Measurements from ENCODE around the gene ODF2L. TPM values are rescaled to one million over a fixed set of nuclear protein-coding genes. Genes with fewer than 3 reads are reported as not detected.

Gene ODF2L
- total RNA-seq, 4 donors from 2014 or later = 1.7 to 5.4 (median 2.4) TPM

DNA sequence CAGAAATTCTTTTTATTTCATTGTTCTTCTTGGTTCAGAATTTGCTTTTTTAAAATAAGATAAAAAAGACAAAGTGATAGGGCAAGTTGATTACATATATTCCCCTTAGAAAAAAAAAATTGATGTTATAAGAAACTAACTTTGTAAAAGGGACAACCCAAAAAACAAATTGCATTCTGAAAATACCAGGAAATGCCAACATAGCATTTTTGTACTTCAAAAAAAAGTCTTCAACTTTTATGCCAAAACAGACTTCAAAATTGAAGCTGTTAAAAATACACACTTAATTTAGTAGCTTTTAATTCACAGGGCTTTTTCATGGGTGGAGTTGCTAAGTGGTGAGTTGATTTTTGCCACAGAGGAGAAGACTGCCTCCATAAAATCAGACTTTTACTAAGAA, 70.9 kb downstream of the ODF2L start:
- H3K36me3 ChIP-seq = no peaks in the 10 kb centered on the region
- no peaks in the 10 kb centered on the region for H3K4me1 ChIP-seq
- H3K27me3 ChIP-seq = no peaks in the 10 kb centered on the region
- ATAC-seq = no peak
- no peak overlapping the region for H3K4me3 ChIP-seq
- TF ChIP-seq CTCF (IDR thresholded peaks at IDR 0.05 in 4 of 5, conservative IDR thresholded peaks at IDR 0.05 in 1 of 5) = no peak
- no peak for TF ChIP-seq POLR2A (IDR thresholded peaks at IDR 0.05)
- no peaks in the 10 kb centered on the region for H3K9me3 ChIP-seq
- intact Hi-C loops (cut with DNase I; ENCODE audit: low total_unique reads) (no loop called here), in situ Hi-C loops (cut with MboI; ENCODE audit: low sequenced_read_pairs in 4 of 4) (no loop called here)
- no peak overlapping the region for H3K27ac ChIP-seq
- no peak for DNase-seq

DNA sequence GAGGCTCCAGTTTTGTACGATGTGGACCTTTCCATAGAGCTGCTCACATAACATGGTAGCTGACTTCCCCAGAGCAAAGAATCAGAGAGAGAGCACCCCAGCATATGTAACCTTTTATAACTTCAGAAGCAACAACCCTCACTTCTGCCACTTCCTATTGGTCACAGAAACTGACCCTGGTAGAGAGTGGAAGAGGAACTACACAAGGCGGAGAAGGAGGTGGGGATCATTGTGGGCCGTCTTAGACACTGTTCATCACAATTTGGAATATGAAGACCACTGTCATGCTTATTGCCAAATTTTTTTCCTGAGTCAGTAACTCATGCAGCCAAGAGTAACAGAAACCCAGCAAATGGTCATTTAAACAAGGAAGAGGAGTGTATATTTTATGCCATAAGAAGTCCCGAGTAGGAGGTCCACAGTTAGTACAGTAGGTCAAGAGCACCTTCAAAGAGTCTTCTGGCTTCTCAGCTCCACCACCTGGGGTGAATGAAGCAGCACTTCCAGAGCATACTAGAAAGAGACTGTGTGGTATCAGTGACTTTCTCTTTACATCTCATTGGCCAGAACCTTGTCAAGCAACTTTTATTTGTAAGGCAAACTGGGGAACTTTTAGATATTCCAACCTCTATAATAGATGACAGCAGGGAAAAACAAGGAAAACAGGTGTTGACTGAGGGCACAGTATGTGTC, 71.8 kb downstream of the ODF2L start:
- Histone ChIP-seq H3K36me3 (no peaks in the 10 kb centered on the region), H3K4me3 (no peak overlapping the region), H3K4me1 (no peaks in the 10 kb centered on the region), H3K27me3 (no peaks in the 10 kb centered on the region), H3K9me3 (no peaks in the 10 kb centered on the region), H3K27ac (no peak overlapping the region)
- DNase-seq = no peak
- no peak for TF ChIP-seq CTCF (IDR thresholded peaks at IDR 0.05 in 4 of 5, conservative IDR thresholded peaks at IDR 0.05 in 1 of 5)
- no peak for TF ChIP-seq POLR2A (IDR thresholded peaks at IDR 0.05)
- intact Hi-C loops (cut with DNase I; ENCODE audit: low total_unique reads) (no loop called here), in situ Hi-C loops (cut with MboI; ENCODE audit: low sequenced_read_pairs in 4 of 4) (loop anchor here in 1 of 4 donors (25.0 kb wide), 1 partner anchor 112 kb away; no protein-coding TSS in a partner anchor)
- no peak for ATAC-seq

GRCh38 chr1:86322241-86322640, 73.9 kb downstream of the ODF2L start:
- no peak overlapping the region for H3K27ac ChIP-seq
- no peak for TF ChIP-seq CTCF (IDR thresholded peaks at IDR 0.05 in 4 of 5, conservative IDR thresholded peaks at IDR 0.05 in 1 of 5)
- no peak for TF ChIP-seq POLR2A (IDR thresholded peaks at IDR 0.05)
- H3K36me3 ChIP-seq = no peaks in the 10 kb centered on the region
- no peak for ATAC-seq
- no peak for DNase-seq
- H3K27me3 ChIP-seq = no peaks in the 10 kb centered on the region
- H3K4me3 ChIP-seq = no peak overlapping the region
- in situ Hi-C loops (cut with MboI; ENCODE audit: low sequenced_read_pairs in 4 of 4) (loop anchor here in 1 of 4 donors (25.0 kb wide), 1 partner anchor 110 kb away; no protein-coding TSS in a partner anchor), intact Hi-C loops (cut with DNase I; ENCODE audit: low total_unique reads) (no loop called here)
- no peaks in the 10 kb centered on the region for H3K9me3 ChIP-seq
- H3K4me1 ChIP-seq = no peaks in the 10 kb centered on the region

DNA sequence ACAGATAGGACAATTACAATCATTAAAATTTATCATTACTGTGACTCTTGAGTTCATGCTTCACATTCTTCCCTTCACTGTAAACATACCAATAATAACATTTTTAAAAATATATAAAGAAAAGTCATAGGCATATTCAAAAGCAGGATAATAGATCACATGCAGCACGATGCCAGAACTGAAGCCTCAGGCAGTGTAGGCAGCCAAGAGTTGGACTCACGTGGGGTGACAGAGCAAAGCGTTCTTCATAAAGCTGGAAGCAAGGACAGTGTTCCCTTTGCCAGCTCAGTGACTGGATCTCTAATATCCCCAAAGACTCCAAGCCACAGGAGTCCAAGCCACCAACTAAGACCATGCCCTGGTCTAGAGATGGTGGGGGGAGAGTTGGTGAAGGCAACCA, 77.7 kb downstream of the ODF2L start:
- no peaks in the 10 kb centered on the region for H3K4me1 ChIP-seq
- intact Hi-C loops (cut with DNase I; ENCODE audit: low total_unique reads) = no loop called here
- ATAC-seq = no peak
- H3K27ac ChIP-seq = no peak overlapping the region
- H3K9me3 ChIP-seq = no peaks in the 10 kb centered on the region
- no peak for DNase-seq
- H3K4me3 ChIP-seq = no peak overlapping the region
- H3K36me3 ChIP-seq = no peaks in the 10 kb centered on the region
- in situ Hi-C loops (cut with MboI; ENCODE audit: low sequenced_read_pairs in 4 of 4) = loop anchor here in 1 of 4 donors (25.0 kb wide), 1 partner anchor 106 kb away; no protein-coding TSS in a partner anchor
- H3K27me3 ChIP-seq = no peaks in the 10 kb centered on the region
- TF ChIP-seq CTCF (IDR thresholded peaks at IDR 0.05 in 4 of 5, conservative IDR thresholded peaks at IDR 0.05 in 1 of 5) (no peak), POLR2A (IDR thresholded peaks at IDR 0.05) (no peak)
